Measurements from ENCODE around the gene TMEM185B. TPM values are rescaled to one million over a fixed set of nuclear protein-coding genes. Genes with fewer than 3 reads are reported as not detected.
A peak's percentile ranks its signal among the peaks of the same experiment; 100 is the strongest.

TMEM185B gene
- 10 to 100 TPM in 3 of 6 donors, 1 to 10 TPM in 3; 6.6 to 13.5 (median 11.0) TPM for total RNA-seq
- polyA plus RNA-seq, result 1 to 10 TPM; 2.8 to 5.7 TPM

DNA sequence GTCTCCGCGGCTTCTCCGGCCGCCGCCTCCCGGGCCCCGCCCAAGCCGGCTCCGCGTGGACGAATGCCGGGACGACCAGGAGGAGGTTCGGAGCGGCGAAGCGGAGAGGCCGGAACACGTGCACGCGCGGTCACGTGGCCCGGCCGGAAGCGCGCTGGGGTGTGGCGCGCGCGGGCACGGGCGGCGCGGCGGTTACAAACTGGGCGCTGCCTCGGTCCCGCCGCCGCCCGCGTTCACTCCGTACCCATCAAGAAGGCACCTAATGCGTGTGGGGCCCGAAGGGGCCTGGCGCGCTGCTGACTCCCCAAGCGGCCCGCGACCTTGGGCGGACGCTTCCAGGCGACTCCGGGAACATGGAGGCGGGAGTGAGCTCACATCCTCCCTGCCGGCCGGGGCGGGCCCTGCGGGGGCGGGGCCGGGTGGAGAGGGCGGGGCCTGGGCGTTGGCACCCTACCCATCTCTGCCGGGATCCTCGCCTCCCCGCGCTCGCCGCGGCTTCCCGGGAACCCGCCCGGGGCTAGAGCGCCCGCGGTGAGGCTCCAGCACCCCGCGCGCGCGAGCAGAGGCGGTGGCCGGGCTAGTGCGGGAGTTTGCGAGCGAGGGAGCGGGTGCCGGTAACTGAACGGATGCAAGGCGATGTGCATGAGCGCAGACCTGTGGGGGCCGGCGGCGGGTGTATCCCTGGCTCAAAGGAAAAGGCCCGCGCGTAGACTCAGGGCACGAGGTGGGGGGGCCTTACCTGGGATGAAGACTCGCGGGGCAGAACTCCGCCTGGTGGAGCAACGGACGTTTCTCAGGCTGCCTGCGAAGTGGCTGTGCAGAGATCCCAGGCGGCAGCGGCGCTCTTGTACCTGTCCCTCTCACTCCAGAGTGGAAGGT is at the start of gene TMEM185B:
Gene TMEM185B, minus strand, starts transcription at position 367 of the 879 bp plus-strand sequence. CDS start 424 bp downstream, outside the sequence.
- Histone ChIP-seq H3K4me3 (peak within 1 kb of the TSS; percentile 47 to 63 (median 58)), H3K9me3 (no peaks in the 10 kb centered on the region), H3K27me3 (no peaks in the 10 kb centered on the region), H3K27ac (peak within 1 kb of the TSS; percentile 81 to 94 (median 90)), H3K4me1 (peaks cover 2 to 25% (median 6%) of the 10 kb centered on the region in 3 donors), H3K36me3 (no peaks in the 10 kb centered on the region)
- TF ChIP-seq, protein P1, sequence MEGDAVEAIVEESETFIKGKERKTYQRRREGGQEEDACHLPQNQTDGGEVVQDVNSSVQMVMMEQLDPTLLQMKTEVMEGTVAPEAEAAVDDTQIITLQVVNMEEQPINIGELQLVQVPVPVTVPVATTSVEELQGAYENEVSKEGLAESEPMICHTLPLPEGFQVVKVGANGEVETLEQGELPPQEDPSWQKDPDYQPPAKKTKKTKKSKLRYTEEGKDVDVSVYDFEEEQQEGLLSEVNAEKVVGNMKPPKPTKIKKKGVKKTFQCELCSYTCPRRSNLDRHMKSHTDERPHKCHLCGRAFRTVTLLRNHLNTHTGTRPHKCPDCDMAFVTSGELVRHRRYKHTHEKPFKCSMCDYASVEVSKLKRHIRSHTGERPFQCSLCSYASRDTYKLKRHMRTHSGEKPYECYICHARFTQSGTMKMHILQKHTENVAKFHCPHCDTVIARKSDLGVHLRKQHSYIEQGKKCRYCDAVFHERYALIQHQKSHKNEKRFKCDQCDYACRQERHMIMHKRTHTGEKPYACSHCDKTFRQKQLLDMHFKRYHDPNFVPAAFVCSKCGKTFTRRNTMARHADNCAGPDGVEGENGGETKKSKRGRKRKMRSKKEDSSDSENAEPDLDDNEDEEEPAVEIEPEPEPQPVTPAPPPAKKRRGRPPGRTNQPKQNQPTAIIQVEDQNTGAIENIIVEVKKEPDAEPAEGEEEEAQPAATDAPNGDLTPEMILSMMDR (IDR thresholded peaks at IDR 0.05), result peak in 2 of 4 donors; percentile 15 to 27
- DNase-seq (peak; percentile 89 to 98 (median 95)), FAIRE-seq (no peak), ATAC-seq (peak; percentile 97 to 99 (median 98))
- intact Hi-C loops (cut with DNase I), result no loop called here
- WGBS, 2 donors, result 1 to 2% methylated on average over 82 to 108 of the region's 108 CpGs

DNA sequence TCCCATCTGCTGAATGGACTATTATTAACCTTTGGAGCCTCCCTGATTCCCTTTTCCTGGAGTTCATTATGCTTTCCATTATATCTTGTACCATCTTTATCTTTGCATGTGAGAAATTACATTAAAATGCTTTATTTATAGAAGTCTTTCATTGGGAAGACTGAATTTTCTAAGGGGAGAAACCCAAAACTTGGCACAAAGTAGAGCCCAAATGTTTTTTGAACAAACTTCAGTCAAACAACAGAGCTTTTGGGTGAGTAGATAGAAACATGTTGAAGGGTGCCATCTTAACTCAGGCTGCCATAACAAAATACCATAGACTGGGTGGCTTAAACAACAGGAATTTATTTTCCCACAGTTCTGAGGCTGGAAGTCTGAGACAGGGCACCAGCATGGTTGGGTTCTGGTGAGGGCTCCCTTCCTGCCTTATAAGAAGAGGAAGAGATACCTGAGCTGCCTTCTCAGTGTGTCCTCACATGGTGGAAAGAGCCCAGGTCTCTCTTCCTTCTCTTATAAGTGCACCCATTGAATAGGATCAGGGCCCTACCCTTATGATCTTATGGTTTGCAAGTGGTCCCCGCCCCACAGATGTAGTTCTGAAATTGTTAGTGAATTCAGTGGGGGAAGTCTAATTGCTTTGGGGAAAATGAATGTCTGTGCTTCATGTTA is 48.6 kb upstream of the TMEM185B start:
- H3K36me3 ChIP-seq, result no peaks in the 10 kb centered on the region
- H3K27me3 ChIP-seq, result no peaks in the 10 kb centered on the region
- 93 to 100% methylated on average over 1 of the region's 1 CpG for WGBS, 2 donors
- H3K4me1 ChIP-seq, result peaks cover 2 to 18% (median 16%) of the 10 kb centered on the region in 3 donors
- FAIRE-seq, result no peak
- intact Hi-C loops (cut with DNase I), result no loop called here
- no peak for ATAC-seq
- TF ChIP-seq, protein P1 (IDR thresholded peaks at IDR 0.05), result no peak
- no peak overlapping the region for H3K4me3 ChIP-seq
- DNase-seq, result no peak
- H3K27ac ChIP-seq, result no peak overlapping the region
- H3K9me3 ChIP-seq, result no peaks in the 10 kb centered on the region

DNA sequence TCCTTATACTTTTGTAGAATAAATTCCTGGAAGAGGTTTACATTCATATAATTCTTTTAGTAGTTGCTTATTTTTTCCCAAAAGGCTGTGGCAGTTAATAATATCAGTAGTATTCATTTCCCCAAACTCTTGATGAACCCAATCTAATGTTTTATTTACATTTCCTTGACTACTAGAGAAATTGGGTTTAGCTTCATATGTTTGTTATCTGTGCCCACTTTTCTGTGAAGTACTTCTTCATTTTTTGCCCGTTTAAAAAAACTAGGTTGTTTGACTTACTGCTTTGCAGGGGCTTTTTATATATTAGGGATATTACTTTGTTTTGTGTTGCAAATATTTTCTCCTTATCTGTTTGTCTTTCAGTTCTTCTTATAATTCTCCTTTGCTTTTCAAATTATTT is 46.6 kb upstream of the TMEM185B start:
- ATAC-seq (no peak), DNase-seq (no peak), FAIRE-seq (no peak)
- H3K36me3 ChIP-seq, result no peaks in the 10 kb centered on the region
- H3K27ac ChIP-seq, result peak overlapping the region in 1 of 4 donors; percentile 39
- TF ChIP-seq, protein P1 (IDR thresholded peaks at IDR 0.05), result no peak
- intact Hi-C loops (cut with DNase I), result no loop called here
- H3K27me3 ChIP-seq, result no peaks in the 10 kb centered on the region
- no peak overlapping the region for H3K4me3 ChIP-seq
- no peaks in the 10 kb centered on the region for H3K9me3 ChIP-seq
- peaks cover 0 to 16% (median 13%) of the 10 kb centered on the region in 3 donors for H3K4me1 ChIP-seq
- WGBS, 2 donors, result 45 to 63% methylated on average over 1 of the region's 1 CpG

DNA sequence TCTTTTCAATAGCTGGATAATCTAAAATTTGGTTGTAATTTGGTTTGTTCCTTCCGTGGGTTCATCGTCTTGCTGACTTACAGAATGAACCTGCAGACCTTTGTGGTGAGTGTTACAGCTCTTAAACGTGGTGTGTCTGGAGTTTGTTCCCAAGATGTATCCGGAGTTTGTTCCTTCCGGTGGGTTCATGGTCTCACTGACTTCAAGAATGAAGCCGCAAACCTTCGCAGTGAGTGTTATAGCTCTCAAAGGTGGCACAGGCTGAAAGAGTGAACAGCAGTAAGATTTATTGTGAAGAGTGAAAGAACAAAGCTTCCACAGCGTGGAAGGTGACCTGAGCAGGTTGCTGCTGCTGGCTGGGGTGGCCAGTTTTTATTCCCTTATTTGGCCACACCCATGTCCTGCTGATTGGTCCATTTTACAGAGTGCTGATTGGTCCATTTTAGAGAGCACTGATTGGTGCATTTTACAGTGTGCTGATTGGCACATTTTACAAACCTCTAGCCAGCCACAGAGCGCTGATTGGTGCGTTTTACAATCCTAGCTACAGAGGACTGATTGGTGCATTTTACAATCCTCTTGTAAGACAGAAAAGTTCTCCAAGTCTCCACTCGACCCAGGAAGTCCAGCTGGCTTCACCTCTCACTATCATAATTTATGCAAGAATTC is 46.0 kb upstream of the TMEM185B start:
- no peaks in the 10 kb centered on the region for H3K27me3 ChIP-seq
- intact Hi-C loops (cut with DNase I), result no loop called here
- ATAC-seq (no peak), DNase-seq (no peak), FAIRE-seq (no peak)
- no peaks in the 10 kb centered on the region for H3K9me3 ChIP-seq
- no peak overlapping the region for H3K4me3 ChIP-seq
- H3K36me3 ChIP-seq, result no peaks in the 10 kb centered on the region
- peaks cover 0 to 16% (median 16%) of the 10 kb centered on the region in 3 donors for H3K4me1 ChIP-seq
- 92 to 93% methylated on average over 11 of the region's 11 CpGs for WGBS, 2 donors
- TF ChIP-seq, protein P1 (IDR thresholded peaks at IDR 0.05), result no peak
- no peak overlapping the region for H3K27ac ChIP-seq
